Right lobe of liver (tissue), 4 donors: ENCODE measurements around the gene CDC14A.

Experiments
- POLR2A ChIP-seq: fragments of 450-650 bp; IDR thresholded peaks from one replicate; pipeline ENCODE4 v1.6.1; 2017; ENCODE audit warnings: antibody characterized with exemption, mild to moderate bottlenecking
- TF ChIP-seq, protein P1 (sequence below), 4 donors: fragments of 200-600 bp in 3 of 4; fragments of 450-650 bp in 1 of 4; IDR thresholded peaks; one replicate each; pipeline versions ENCODE4 v1.5.1 to v1.8.0; 2016 to 2022; ENCODE audit warnings: antibody characterized with exemption in 4 of 4, mild to moderate bottlenecking in 2 of 4
- donor health status: DM: no; HTN: no; CAD: no.
- donor health status: DM: no; HTN: no; CAD: no.
- donor health status: DM: no; HTN: yes; CAD: no.

DNA sequence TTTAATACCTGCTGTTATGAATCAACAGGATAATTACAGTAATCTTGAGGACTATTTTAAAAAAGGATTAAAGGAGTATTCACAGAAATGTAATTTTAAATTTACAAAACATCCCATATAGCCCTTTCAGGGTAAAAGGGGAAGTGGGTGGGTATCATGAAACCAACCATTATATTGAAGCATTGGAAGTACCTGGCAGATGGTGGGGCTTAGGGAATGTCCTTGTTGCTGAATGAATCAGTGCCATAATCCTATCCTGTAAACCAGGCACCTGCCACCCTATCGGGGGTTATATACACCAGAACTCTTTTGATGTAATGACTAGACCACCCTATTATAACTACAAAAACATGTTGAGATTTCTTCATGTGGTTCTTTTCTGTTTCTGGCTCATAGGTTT is 30.4 kb downstream of the CDC14A start:
- TF ChIP-seq, protein P1, sequence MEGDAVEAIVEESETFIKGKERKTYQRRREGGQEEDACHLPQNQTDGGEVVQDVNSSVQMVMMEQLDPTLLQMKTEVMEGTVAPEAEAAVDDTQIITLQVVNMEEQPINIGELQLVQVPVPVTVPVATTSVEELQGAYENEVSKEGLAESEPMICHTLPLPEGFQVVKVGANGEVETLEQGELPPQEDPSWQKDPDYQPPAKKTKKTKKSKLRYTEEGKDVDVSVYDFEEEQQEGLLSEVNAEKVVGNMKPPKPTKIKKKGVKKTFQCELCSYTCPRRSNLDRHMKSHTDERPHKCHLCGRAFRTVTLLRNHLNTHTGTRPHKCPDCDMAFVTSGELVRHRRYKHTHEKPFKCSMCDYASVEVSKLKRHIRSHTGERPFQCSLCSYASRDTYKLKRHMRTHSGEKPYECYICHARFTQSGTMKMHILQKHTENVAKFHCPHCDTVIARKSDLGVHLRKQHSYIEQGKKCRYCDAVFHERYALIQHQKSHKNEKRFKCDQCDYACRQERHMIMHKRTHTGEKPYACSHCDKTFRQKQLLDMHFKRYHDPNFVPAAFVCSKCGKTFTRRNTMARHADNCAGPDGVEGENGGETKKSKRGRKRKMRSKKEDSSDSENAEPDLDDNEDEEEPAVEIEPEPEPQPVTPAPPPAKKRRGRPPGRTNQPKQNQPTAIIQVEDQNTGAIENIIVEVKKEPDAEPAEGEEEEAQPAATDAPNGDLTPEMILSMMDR (IDR thresholded peaks at IDR 0.05) = no peak
- no peak for TF ChIP-seq POLR2A
